Measurements from ENCODE around the gene EEFSEC. TPM values are rescaled to one million over a fixed set of nuclear protein-coding genes. Genes with fewer than 3 reads are reported as not detected.

Gene EEFSEC
- total and polyA plus RNA-seq, 2 of the 8 experiments (the other 6 are each of a cell fraction or from before 2014, with no cell fraction given), result 13.1 to 19.8 TPM

DNA sequence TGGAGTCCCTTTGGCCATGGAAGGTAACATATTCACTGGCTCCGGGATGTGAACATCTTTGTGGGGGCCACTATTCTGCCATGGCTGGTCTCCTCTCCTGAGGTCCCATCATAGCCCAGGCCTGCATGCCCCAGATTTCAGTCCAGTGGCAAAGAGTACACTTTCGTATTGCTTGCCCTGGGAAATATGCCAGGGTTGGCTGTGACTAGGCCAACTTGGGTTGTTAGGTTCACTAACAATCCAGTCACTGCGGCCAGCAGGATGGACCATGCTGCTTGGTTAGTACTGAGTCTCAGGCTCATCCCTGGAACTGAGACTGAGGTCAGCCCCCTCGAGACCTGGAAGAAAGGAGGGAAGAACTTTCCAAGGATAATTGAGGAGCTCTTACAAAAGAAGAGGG is 9.8 kb upstream of the EEFSEC start (continued):
- TF ChIP-seq SP4 (IDR thresholded peaks at IDR 0.05; ENCODE audit: low read length), result no peak
- TF ChIP-seq KDM4A (IDR thresholded peaks at IDR 0.05; ENCODE audit: low read depth, low read length, severe bottlenecking), result no peak
- no peak for TF ChIP-seq SP2 (IDR thresholded peaks at IDR 0.05; ENCODE audit: low read length)
